Prostate gland (tissue), 2 donors: ENCODE data around the gene TSPAN14. TPM values are rescaled to one million over a fixed set of nuclear protein-coding genes. Genes with fewer than 3 reads are reported as not detected.
A peak's percentile ranks its signal among the peaks of the same experiment; 100 is the strongest.

ENCODE experiments used
- DNase-seq: peaks from one replicate; pipeline ENCODE4 v3.0.0-alpha.2; 2019; ENCODE audit warnings: low spot score
- H3K27ac ChIP-seq, 2 donors: fragments of 200-600 bp; sonication (generic); 2 replicates each; pipeline ENCODE4 v1.5.1; 2017 to 2019
- H3K27me3 ChIP-seq: fragments of 200-600 bp; sonication (generic); replicated peaks from 2 replicates; pipeline ENCODE4 v1.5.1; 2019; ENCODE audit not compliant: insufficient read depth
- H3K36me3 ChIP-seq, 2 donors: fragments of 200-600 bp; sonication (generic); 1 replicate in 1 of 2; 2 replicates in 1 of 2; pipeline versions ENCODE4 v1.5.1 to v1.8.1; 2017 to 2019
- H3K4me1 ChIP-seq: fragments of 200-600 bp; sonication (generic); replicated peaks from 2 replicates; pipeline ENCODE4 v1.5.1; 2019
- H3K4me3 ChIP-seq, 2 donors: fragments of 200-600 bp; sonication (generic); 2 replicates each; pipeline ENCODE4 v1.5.1; 2017 to 2019
- H3K9me3 ChIP-seq: fragments of 200-600 bp; sonication (generic); 2 replicates; pipeline ENCODE4 v1.5.1; 2017
- CTCF ChIP-seq, 4 experiments: fragments of 200-600 bp in 2 of 4; fragments of 450-650 bp in 2 of 4; sonication (generic) in 2 of 4; IDR thresholded peaks; 1 replicate in 3 of 4; 2 replicates in 1 of 4; pipeline ENCODE4 v1.5.1; 2016 to 2019; ENCODE audit warnings: antibody characterized with exemption in 4 of 4, mild to moderate bottlenecking in 2 of 4, moderate library complexity in 2 of 4
- POLR2A ChIP-seq: fragments of 450-650 bp; IDR thresholded peaks from one replicate; pipeline ENCODE4 v1.6.1; 2016; ENCODE audit warnings: antibody characterized with exemption, mild to moderate bottlenecking
- POLR2AphosphoS5 ChIP-seq: sonication (generic); formaldehyde crosslinking; IDR thresholded peaks from one replicate; pipeline ENCODE4 v1.6.1; 2017; ENCODE audit warnings: antibody characterized with exemption
- WGBS: methylation state at CpG from one replicate; pipeline ENCODE4 v1.1.5; 2018; 5-methylcytosine and 5-hydroxymethylcytosine counted together
- intact Hi-C: fragments of 100-400 bp; cut with DNase I; formaldehyde crosslinking; loops from one replicate; pipeline ENCODE4 v1.14.2; 2022
- total RNA-seq, 2 donors: library from RNA; depleted of rRNA; stranded (reverse); fragments of >200 nt; gene quantifications; one replicate each; pipeline ENCODE4 v1.1.0, GENCODE V29; 2016

TSPAN14 gene
- total RNA-seq, 2 donors from 2014 or later = 69.8 to 103 TPM

- TF ChIP-seq POLR2AphosphoS5 = no peak
- no peak for TF ChIP-seq CTCF (IDR thresholded peaks at IDR 0.05)
- TF ChIP-seq POLR2A = no peak
- H3K4me1 ChIP-seq = no peaks in the 10 kb centered on the region
- H3K27ac ChIP-seq = no peak overlapping the region
- H3K4me3 ChIP-seq = no peak overlapping the region
- H3K27me3 ChIP-seq = no peaks in the 10 kb centered on the region
- 87% methylated on average over 7 of the region's 7 CpGs for WGBS
- no peak for DNase-seq
- peaks cover 0 to 3% of the 10 kb centered on the region in 2 donors for H3K36me3 ChIP-seq
- no peaks in the 10 kb centered on the region for H3K9me3 ChIP-seq
- intact Hi-C loops = no loop called here
Measured at GRCh38 chr10:80491251-80492102, 37.4 kb downstream of the TSPAN14 start.

GRCh38 chr10:80492848-80493521 lies 38.9 kb downstream of the TSPAN14 start:
- intact Hi-C loops = no loop called here
- no peak overlapping the region for H3K27ac ChIP-seq

GRCh38 chr10:80493522-80494051 lies 39.5 kb downstream of the TSPAN14 start:
- no peak for TF ChIP-seq CTCF (IDR thresholded peaks at IDR 0.05)
- no peak for TF ChIP-seq POLR2AphosphoS5
- no peak for TF ChIP-seq POLR2A
- Histone ChIP-seq H3K9me3 (no peaks in the 10 kb centered on the region), H3K27me3 (no peaks in the 10 kb centered on the region), H3K36me3 (peaks cover 0 to 3% of the 10 kb centered on the region in 2 donors), H3K4me1 (peaks cover 16% of the 10 kb centered on the region), H3K4me3 (no peak overlapping the region), H3K27ac (no peak overlapping the region)
- intact Hi-C loops = no loop called here
- DNase-seq = no peak
- WGBS = 45% methylated on average over 4 of the region's 4 CpGs

More at GRCh38 chr10:80492848-80493521, 38.9 kb downstream of the TSPAN14 start:
- peaks cover 0 to 3% of the 10 kb centered on the region in 2 donors for H3K36me3 ChIP-seq
- no peak for TF ChIP-seq CTCF (IDR thresholded peaks at IDR 0.05)
- no peak for TF ChIP-seq POLR2AphosphoS5
- TF ChIP-seq POLR2A = no peak
- H3K9me3 ChIP-seq = no peaks in the 10 kb centered on the region
- 84% methylated on average over 6 of the region's 6 CpGs for WGBS
- no peak overlapping the region for H3K4me3 ChIP-seq
- no peaks in the 10 kb centered on the region for H3K27me3 ChIP-seq
- H3K4me1 ChIP-seq = peaks cover 10% of the 10 kb centered on the region
- DNase-seq = no peak

- TF ChIP-seq POLR2A (no peak), POLR2AphosphoS5 (no peak), CTCF (IDR thresholded peaks at IDR 0.05) (no peak)
- intact Hi-C loops = no loop called here
- Histone ChIP-seq H3K36me3 (no peaks in the 10 kb centered on the region), H3K27ac (peak overlapping the region in 1 of 2 donors; percentile 63), H3K9me3 (no peaks in the 10 kb centered on the region), H3K4me3 (no peak overlapping the region), H3K4me1 (peaks cover 17% of the 10 kb centered on the region), H3K27me3 (no peaks in the 10 kb centered on the region)
- no peak for DNase-seq
- 88% methylated on average over 4 of the region's 4 CpGs for WGBS
Measured at GRCh38 chr10:80496555-80497172, 42.6 kb downstream of the TSPAN14 start.
